ENCODE results near the gene VPS26B. TPM values are rescaled to one million over a fixed set of nuclear protein-coding genes. Genes with fewer than 3 reads are reported as not detected.

VPS26B gene
- total RNA-seq, 1 donor from 2014 or later, result 50.4 TPM

- Mint-ChIP-seq H3K4me1 (ENCODE audit: low read depth) (no peaks in the 10 kb centered on the region), H3K36me3 (ENCODE audit: low read depth) (peaks cover 19% of the 10 kb centered on the region), H3K9me3 (ENCODE audit: low read depth) (no peaks in the 10 kb centered on the region), H3K27ac (ENCODE audit: unreplicated experiment) (no peak overlapping the region), H3K27me3 (ENCODE audit: low read depth) (no peaks in the 10 kb centered on the region), H3K4me3 (ENCODE audit: unreplicated experiment) (no peak overlapping the region)
- no peak for TF ChIP-seq CTCF (IDR thresholded peaks at IDR 0.05)
- DNase-seq (ENCODE audit: low spot score), result no peak
Measured at GRCh38 chr11:134245434-134245833, 21.0 kb downstream of the VPS26B start.

- H3K4me1 Mint-ChIP-seq (ENCODE audit: low read depth), result no peaks in the 10 kb centered on the region
- no peak for TF ChIP-seq CTCF (IDR thresholded peaks at IDR 0.05)
- no peak overlapping the region for H3K27ac Mint-ChIP-seq (ENCODE audit: unreplicated experiment)
- H3K9me3 Mint-ChIP-seq (ENCODE audit: low read depth), result no peaks in the 10 kb centered on the region
- no peaks in the 10 kb centered on the region for H3K27me3 Mint-ChIP-seq (ENCODE audit: low read depth)
- no peak overlapping the region for H3K4me3 Mint-ChIP-seq (ENCODE audit: unreplicated experiment)
- peaks cover 19% of the 10 kb centered on the region for H3K36me3 Mint-ChIP-seq (ENCODE audit: low read depth)
- DNase-seq (ENCODE audit: low spot score), result no peak
Measured at GRCh38 chr11:134246100-134246499, 21.6 kb downstream of the VPS26B start.

- TF ChIP-seq CTCF (IDR thresholded peaks at IDR 0.05), result no peak
- H3K4me1 Mint-ChIP-seq (ENCODE audit: low read depth), result peaks cover under 1% of the 10 kb centered on the region
- DNase-seq (ENCODE audit: low spot score), result no peak
- H3K4me3 Mint-ChIP-seq (ENCODE audit: unreplicated experiment), result no peak overlapping the region
- no peaks in the 10 kb centered on the region for H3K27me3 Mint-ChIP-seq (ENCODE audit: low read depth)
- H3K9me3 Mint-ChIP-seq (ENCODE audit: low read depth), result no peaks in the 10 kb centered on the region
- H3K27ac Mint-ChIP-seq (ENCODE audit: unreplicated experiment), result peak overlapping the region; percentile 49
- H3K36me3 Mint-ChIP-seq (ENCODE audit: low read depth), result peaks cover 19% of the 10 kb centered on the region
Measured at GRCh38 chr11:134246678-134247077, 22.2 kb downstream of the VPS26B start.

- Mint-ChIP-seq H3K4me1 (ENCODE audit: low read depth) (peaks cover 14% of the 10 kb centered on the region), H3K36me3 (ENCODE audit: low read depth) (peaks cover 9% of the 10 kb centered on the region), H3K9me3 (ENCODE audit: low read depth) (no peaks in the 10 kb centered on the region), H3K4me3 (ENCODE audit: unreplicated experiment) (no peak overlapping the region), H3K27me3 (ENCODE audit: low read depth) (no peaks in the 10 kb centered on the region), H3K27ac (ENCODE audit: unreplicated experiment) (no peak overlapping the region)
- no peak for DNase-seq (ENCODE audit: low spot score)
- no peak for TF ChIP-seq CTCF (IDR thresholded peaks at IDR 0.05)
Measured at GRCh38 chr11:134248910-134249480, 24.5 kb downstream of the VPS26B start.

- Mint-ChIP-seq H3K36me3 (ENCODE audit: low read depth) (peaks cover 3% of the 10 kb centered on the region), H3K4me3 (ENCODE audit: unreplicated experiment) (no peak overlapping the region), H3K27me3 (ENCODE audit: low read depth) (no peaks in the 10 kb centered on the region), H3K9me3 (ENCODE audit: low read depth) (no peaks in the 10 kb centered on the region), H3K4me1 (ENCODE audit: low read depth) (peaks cover 22% of the 10 kb centered on the region), H3K27ac (ENCODE audit: unreplicated experiment) (no peak overlapping the region)
- no peak for DNase-seq (ENCODE audit: low spot score)
- TF ChIP-seq CTCF (IDR thresholded peaks at IDR 0.05), result no peak
Measured at GRCh38 chr11:134250246-134250645, 25.8 kb downstream of the VPS26B start.
